Measurements from ENCODE around the gene KRIT1.
"Not testable (repeated sequence)": the region's sequence is repeated elsewhere in the genome, so short reads cannot be mapped to it uniquely, and the experiment has no call there.

- TF ChIP-seq CTCF, POLR2A (IDR thresholded peaks at IDR 0.05): not testable (repeated sequence)
Observed at GRCh38 chr7:92189246-92189645, 56.5 kb downstream of the KRIT1 start.
